ENCODE data around the gene ASTL.

ASTL gene

DNA sequence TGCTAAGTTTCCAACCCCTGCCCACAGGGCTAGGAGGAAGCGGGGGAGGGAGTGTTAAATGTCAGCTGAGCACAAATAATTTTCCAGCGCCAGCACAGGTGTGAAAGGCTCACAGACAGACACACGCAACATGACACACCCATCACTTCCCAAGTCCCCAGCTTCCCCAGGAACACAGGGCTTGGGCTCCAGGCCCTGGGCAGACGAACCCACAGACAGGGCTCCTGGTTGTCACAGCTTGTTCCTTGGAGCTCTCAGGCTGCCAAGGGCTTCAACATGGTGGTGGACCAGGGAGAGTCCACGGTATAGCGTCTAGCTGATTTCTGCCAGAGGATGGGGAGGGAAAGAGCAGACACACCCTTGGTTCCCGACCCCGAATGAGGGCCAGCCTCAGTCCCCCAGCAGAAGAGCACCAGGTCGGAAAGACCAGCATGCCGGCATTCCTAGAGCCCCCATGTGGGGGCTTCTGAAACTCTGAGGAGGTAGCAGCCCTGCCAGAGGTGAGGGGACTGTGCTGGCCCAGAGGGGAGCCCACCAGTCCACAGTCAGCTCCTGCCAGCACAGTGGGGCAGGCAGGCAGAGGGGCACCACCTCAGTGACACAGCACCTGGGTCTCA lies 5.0 kb upstream of the ASTL start:
- H3K4me1 ChIP-seq (ENCODE audit: control insufficient read depth, insufficient read depth, low read length) = peaks cover 8% of the 10 kb centered on the region; the same call in 1 of the 2 replicates
- H3K27ac ChIP-seq (ENCODE audit: extremely low read depth, low read depth, low read length) = no peak overlapping the region
- TF ChIP-seq, protein P1, sequence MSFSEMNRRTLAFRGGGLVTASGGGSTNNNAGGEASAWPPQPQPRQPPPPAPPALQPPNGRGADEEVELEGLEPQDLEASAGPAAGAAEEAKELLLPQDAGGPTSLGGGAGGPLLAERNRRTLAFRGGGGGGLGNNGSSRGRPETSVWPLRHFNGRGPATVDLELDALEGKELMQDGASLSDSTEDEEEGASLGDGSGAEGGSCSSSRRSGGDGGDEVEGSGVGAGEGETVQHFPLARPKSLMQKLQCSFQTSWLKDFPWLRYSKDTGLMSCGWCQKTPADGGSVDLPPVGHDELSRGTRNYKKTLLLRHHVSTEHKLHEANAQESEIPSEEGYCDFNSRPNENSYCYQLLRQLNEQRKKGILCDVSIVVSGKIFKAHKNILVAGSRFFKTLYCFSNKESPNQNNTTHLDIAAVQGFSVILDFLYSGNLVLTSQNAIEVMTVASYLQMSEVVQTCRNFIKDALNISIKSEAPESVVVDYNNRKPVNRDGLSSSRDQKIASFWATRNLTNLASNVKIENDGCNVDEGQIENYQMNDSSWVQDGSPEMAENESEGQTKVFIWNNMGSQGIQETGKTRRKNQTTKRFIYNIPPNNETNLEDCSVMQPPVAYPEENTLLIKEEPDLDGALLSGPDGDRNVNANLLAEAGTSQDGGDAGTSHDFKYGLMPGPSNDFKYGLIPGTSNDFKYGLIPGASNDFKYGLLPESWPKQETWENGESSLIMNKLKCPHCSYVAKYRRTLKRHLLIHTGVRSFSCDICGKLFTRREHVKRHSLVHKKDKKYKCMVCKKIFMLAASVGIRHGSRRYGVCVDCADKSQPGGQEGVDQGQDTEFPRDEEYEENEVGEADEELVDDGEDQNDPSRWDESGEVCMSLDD (tag by site-specific recombination; IDR thresholded peaks at IDR 0.05) = no peak
- TF ChIP-seq ZNF391 (tag by site-specific recombination; IDR thresholded peaks at IDR 0.05; ENCODE audit: borderline replicate concordance, low read depth) = no peak
- no peak for TF ChIP-seq ZNF184 (tag by site-specific recombination; IDR thresholded peaks at IDR 0.05)
- no peak for TF ChIP-seq ZNF423 (tag by site-specific recombination; IDR thresholded peaks at IDR 0.05)
- TF ChIP-seq, protein P2, sequence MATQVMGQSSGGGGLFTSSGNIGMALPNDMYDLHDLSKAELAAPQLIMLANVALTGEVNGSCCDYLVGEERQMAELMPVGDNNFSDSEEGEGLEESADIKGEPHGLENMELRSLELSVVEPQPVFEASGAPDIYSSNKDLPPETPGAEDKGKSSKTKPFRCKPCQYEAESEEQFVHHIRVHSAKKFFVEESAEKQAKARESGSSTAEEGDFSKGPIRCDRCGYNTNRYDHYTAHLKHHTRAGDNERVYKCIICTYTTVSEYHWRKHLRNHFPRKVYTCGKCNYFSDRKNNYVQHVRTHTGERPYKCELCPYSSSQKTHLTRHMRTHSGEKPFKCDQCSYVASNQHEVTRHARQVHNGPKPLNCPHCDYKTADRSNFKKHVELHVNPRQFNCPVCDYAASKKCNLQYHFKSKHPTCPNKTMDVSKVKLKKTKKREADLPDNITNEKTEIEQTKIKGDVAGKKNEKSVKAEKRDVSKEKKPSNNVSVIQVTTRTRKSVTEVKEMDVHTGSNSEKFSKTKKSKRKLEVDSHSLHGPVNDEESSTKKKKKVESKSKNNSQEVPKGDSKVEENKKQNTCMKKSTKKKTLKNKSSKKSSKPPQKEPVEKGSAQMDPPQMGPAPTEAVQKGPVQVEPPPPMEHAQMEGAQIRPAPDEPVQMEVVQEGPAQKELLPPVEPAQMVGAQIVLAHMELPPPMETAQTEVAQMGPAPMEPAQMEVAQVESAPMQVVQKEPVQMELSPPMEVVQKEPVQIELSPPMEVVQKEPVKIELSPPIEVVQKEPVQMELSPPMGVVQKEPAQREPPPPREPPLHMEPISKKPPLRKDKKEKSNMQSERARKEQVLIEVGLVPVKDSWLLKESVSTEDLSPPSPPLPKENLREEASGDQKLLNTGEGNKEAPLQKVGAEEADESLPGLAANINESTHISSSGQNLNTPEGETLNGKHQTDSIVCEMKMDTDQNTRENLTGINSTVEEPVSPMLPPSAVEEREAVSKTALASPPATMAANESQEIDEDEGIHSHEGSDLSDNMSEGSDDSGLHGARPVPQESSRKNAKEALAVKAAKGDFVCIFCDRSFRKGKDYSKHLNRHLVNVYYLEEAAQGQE (tag by site-specific recombination; IDR thresholded peaks at IDR 0.05) = no peak
- TF ChIP-seq ZNF174 (tag by site-specific recombination; IDR thresholded peaks at IDR 0.05) = no peak
- TF ChIP-seq ZNF16 (tag by site-specific recombination; IDR thresholded peaks at IDR 0.05; ENCODE audit: low read depth) = no peak
- TF ChIP-seq GLIS1 (tag by site-specific recombination; IDR thresholded peaks at IDR 0.05) = no peak
- no peak for TF ChIP-seq ZNF707 (tag by site-specific recombination; IDR thresholded peaks at IDR 0.05)
- no peak for TF ChIP-seq SCRT2 (tag by site-specific recombination; IDR thresholded peaks at IDR 0.05)
- TF ChIP-seq, protein P3, sequence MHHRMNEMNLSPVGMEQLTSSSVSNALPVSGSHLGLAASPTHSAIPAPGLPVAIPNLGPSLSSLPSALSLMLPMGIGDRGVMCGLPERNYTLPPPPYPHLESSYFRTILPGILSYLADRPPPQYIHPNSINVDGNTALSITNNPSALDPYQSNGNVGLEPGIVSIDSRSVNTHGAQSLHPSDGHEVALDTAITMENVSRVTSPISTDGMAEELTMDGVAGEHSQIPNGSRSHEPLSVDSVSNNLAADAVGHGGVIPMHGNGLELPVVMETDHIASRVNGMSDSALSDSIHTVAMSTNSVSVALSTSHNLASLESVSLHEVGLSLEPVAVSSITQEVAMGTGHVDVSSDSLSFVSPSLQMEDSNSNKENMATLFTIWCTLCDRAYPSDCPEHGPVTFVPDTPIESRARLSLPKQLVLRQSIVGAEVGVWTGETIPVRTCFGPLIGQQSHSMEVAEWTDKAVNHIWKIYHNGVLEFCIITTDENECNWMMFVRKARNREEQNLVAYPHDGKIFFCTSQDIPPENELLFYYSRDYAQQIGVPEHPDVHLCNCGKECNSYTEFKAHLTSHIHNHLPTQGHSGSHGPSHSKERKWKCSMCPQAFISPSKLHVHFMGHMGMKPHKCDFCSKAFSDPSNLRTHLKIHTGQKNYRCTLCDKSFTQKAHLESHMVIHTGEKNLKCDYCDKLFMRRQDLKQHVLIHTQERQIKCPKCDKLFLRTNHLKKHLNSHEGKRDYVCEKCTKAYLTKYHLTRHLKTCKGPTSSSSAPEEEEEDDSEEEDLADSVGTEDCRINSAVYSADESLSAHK (tag by site-specific recombination; IDR thresholded peaks at IDR 0.05) = no peak
- TF ChIP-seq, protein P4, sequence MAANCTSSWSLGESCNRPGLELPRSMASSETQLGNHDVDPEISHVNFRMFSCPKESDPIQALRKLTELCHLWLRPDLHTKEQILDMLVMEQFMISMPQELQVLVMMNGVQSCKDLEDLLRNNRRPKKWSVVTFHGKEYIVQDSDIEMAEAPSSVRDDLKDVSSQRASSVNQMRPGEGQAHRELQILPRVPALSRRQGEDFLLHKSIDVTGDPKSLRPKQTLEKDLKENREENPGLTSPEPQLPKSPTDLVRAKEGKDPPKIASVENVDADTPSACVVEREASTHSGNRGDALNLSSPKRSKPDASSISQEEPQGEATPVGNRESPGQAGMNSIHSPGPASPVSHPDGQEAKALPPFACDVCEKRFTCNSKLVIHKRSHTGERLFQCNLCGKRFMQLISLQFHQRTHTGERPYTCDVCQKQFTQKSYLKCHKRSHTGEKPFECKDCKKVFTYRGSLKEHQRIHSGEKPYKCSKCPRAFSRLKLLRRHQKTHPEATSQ (tag by site-specific recombination; IDR thresholded peaks at IDR 0.05) = no peak
- no peaks in the 10 kb centered on the region for H3K9me3 ChIP-seq (ENCODE audit: control insufficient read depth, insufficient read depth, low read depth, low read length)
- CTCF ChIA-PET = interaction anchor here (2.3 to 10.0 kb wide), 2 partner anchors 27 to 32 kb away, joined by 5 to 142 read pairs; partner anchors contain the start of gene ADRA2B
- POLR2A ChIA-PET = no interaction called here
- H3K4me3 ChIP-seq (ENCODE audit: low read depth, low read length) = no peak overlapping the region
- no peaks in the 10 kb centered on the region for H3K36me3 ChIP-seq (ENCODE audit: control insufficient read depth in 2 of 2, insufficient read depth in 1 of 2, low read length in 2 of 2)

Measured in HEK293 (cell line).